Head of caudate nucleus (tissue), 42 donors: Measurements from ENCODE around the gene GJB5.

Experiments
- DNase-seq, 42 donors: peaks; one replicate each; pipeline versions ENCODE4 v3.0.0 to v3.0.0-alpha.2; 2020 to 2021; ENCODE audit warnings: mixed read lengths in 7 of 42
- intact Hi-C: fragments of 100-400 bp; cut with DNase I; formaldehyde crosslinking; loops from one replicate; pipeline ENCODE4 v1.15.0; 2022

The GJB5 gene

GRCh38 chr1:34785875-34786470, 31.1 kb downstream of the GJB5 start:
- intact Hi-C loops = loop anchor here (5.0 kb wide), 1 partner anchor 81 kb away; no protein-coding TSS in a partner anchor
- no peak for DNase-seq

- intact Hi-C loops = loop anchor here (5.0 kb wide), 1 partner anchor 81 kb away; no protein-coding TSS in a partner anchor
These were observed 31.9 kb downstream of the GJB5 start for GRCh38 chr1:34786521-34787325.

GRCh38 chr1:34787461-34788420, 32.9 kb downstream of the GJB5 start:
- DNase-seq = peak in 1 of 42 donors; percentile 11
- intact Hi-C loops = loop anchor here (5.0 kb wide), 1 partner anchor 80 kb away; no protein-coding TSS in a partner anchor

More at GRCh38 chr1:34786521-34787325, 31.9 kb downstream of the GJB5 start:
- peak; percentile 65 to 93 (median 82) for DNase-seq

GRCh38 chr1:34790985-34791384, 36.1 kb downstream of the GJB5 start:
- DNase-seq = peak in 1 of 42 donors; percentile 39
- intact Hi-C loops = no loop called here

- peak in 1 of 42 donors; percentile 29 for DNase-seq
- intact Hi-C loops = no loop called here
These were observed 37.6 kb downstream of the GJB5 start for GRCh38 chr1:34792424-34792823.

- DNase-seq = no peak
- intact Hi-C loops = no loop called here
These were observed 38.3 kb downstream of the GJB5 start, which contains the start of gene GJA4 for GRCh38 chr1:34792868-34793727. Gene GJA4, plus strand, starts transcription at chr1:34792999. Its CDS starts 1,215 bp downstream, at chr1:34794214.

GRCh38 chr1:34794001-34794789, 39.3 kb downstream of the GJB5 start:
- intact Hi-C loops = no loop called here
- DNase-seq = no peak

- intact Hi-C loops = no loop called here
- no peak for DNase-seq
These were observed 39.9 kb downstream of the GJB5 start for GRCh38 chr1:34794790-34795180.

GRCh38 chr1:34795916-34796315, 41.1 kb downstream of the GJB5 start:
- no peak for DNase-seq
- intact Hi-C loops = no loop called here

- no peak for DNase-seq
- intact Hi-C loops = no loop called here
These were observed 42.1 kb downstream of the GJB5 start for GRCh38 chr1:34796990-34797389.

GRCh38 chr1:34800214-34800613, 45.4 kb downstream of the GJB5 start:
- DNase-seq = no peak
- intact Hi-C loops = no loop called here

GRCh38 chr1:34803770-34804169, 48.9 kb downstream of the GJB5 start:
- intact Hi-C loops = no loop called here

GRCh38 chr1:34806396-34806795, 51.5 kb downstream of the GJB5 start:
- intact Hi-C loops = no loop called here
- no peak for DNase-seq

More at GRCh38 chr1:34803770-34804169, 48.9 kb downstream of the GJB5 start:
- no peak for DNase-seq
